Embryonic facial prominence (tissue), 1 donor: ENCODE data around the gene RPL38.

Experiments
- DNase-seq: peaks from one replicate; pipeline ENCODE4 v3.0.0-alpha.2; 2016; ENCODE audit errors: extremely low spot score

Gene RPL38

GRCh38 chr17:74224959-74225725 is 21.7 kb downstream of the RPL38 start:
- no peak for DNase-seq

DNA sequence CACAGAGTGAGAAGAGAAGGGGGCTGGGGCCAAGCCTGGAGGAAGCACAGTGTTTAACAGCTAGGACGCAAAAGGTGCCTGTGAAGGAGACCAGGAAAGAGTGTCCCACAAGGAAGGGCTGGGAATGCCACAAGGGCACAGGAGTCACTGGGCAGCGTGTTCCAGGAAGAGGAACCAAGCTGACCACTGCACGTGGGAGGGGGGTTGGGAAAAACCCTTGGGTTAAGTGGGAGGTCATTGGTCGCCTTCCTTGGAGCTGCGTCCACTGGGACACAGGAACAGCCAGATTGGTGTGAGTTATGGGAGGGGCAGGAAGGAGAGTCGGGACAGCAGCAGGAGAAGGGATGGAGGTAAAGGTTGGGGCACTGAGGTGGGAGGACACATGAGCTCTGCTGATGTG is 22.8 kb downstream of the RPL38 start:
- DNase-seq = no peak

DNA sequence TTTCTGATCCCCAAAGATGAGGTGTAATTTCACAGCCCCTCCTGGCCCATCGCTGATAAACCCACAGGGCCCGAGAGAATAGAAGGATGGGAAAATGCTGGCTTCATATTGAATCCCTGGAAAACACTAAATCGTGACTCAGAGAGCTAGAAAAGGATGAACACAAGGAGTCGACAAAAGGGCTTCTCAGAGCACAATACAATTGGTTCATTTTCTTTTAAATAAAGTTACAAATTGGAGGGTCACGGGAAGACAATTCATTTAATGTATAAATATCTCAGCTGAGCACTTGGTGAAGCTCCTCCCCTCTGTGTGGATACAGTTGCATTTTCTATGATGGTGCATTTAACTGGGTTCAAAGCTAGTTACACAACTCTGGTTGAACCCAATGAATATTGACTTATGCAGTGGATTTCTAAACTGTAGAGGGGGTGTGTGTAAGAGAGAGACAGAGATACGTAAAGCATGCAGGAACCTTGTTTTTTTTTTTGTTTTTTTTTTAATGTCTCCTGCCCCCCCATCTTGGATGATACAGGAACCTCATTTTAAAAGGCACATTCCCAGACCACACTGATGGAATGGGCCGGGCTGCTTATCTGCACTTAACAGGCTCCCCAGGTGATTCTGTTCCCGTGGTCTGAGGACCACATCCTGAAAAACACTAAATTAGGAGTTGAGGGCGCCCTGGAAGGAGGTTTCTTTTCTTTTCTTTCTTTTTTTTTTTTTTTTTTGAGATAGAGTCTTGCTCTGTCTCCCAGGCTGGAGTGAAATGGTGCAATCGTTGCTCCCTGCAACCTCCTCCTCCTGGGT is 24.0 kb downstream of the RPL38 start:
- DNase-seq = no peak

DNA sequence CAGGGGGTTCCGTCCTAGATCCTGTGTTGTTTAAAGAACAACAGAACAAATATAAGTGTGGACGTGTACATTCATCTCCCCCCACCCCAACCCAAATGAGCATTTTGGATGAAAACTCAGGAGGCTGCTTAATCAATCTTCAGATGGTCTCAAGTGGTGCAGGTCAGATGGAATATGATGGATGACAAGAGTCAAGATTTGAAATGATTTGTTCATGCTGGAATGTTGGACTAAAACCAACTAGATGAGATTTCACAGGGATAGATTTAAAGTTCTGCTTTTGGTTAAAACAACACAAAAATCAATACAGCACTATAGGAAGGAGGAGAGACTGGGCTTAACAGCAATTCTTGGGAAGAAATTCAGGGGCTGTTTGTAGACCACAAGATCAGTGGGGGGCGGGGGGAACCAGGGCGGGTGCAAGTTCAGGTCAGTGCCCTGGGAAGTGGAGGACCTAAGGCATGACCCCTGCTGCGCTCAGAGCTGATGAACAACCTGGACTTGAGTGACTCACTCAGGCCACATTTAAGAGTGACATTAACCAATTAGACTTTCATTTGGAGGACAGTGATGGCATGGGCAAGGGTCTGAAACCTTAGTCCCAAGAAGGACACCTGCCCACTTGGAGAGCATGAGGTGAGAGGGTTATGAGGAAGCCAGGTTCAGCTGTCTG is 25.0 kb downstream of the RPL38 start:
- no peak for DNase-seq

DNA sequence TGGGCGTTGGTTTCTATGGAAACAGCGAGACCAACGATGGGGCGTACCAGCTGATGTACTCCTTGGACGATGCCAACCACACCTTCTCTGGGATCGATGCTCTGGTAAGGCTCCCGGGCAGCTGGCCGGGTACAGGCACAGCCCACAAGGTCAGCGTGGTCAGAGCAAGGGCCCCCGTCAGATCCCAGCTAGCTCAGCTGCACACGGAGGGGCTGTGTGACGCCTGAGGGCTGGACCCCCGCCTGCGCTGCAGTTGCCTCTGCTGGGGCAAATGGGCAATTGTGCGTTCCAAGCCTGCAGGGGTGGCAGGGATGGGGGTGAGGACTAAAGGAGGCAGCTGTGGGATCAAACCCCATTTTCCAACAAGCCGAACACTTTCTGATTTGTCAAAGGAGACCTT is 27.4 kb downstream of the RPL38 start:
- no peak for DNase-seq

DNA sequence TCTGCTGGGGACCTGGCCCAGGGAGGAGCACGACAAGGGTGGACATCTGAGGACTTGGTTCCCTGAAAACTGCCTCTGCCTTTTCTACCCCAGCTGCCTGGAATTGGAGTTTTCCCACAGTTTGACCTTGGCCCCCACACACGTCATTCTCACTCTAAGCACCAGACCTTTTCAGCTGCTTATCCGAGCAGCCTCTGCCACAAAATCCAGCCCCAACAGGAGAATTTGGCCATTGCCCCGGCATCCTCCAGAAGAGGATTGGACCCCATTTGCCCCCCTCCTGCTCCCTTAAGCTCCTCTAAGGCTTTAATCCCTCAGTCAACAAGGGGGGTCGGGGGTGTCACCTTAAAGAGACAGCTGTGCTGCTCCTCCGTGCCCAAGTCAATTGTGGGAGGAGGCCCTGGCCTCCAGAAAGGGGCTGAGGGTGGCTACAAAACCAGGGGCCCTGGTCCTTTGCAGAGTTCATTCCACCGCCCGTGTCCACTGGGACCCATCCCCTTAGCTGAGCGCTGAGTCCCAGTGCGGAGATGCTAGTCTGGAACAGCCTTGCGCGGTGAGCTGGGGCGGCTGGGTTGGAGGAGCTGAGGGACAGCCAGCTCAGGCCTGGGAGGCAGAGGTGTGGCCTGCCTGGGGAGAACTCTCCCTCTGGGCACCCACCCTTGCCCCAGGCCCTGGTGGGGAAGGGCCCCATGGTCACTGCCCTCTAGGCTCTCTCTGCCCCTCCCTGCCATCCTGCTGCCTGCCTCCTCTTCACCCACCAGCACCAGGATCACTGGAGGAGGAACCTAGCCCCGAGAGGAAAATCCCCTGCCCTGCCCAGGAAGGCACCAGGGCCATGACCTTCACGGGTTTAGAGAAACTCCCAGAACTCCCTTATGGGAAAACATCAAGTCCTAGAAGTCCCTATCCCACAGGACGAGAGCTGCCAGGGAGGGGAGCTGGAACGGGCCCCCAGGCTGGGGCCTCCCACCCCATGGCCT is 28.7 kb downstream of the RPL38 start:
- DNase-seq = no peak

- no peak for DNase-seq
These were observed 30.5 kb downstream of the RPL38 start for GRCh38 chr17:74233937-74234336.

DNA sequence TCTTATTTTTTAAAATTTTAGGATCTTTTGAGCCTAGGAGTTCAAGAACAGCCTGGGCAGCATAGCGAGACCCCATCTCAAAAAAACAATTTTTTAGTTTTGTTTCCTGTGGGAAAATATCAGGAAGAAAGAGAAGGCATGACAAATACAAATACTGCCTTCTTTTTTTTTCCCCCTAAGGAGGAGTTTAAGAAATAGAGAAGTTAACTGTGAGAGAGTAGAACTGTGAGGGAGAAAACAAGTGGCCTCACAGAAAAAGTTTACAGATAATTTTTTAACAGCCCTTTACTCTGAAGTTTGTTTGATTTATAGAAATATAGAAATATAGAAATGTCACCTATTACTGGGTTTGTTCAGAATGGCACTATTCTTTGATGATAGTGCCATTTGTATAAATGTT is 31.0 kb downstream of the RPL38 start:
- DNase-seq = no peak

DNA sequence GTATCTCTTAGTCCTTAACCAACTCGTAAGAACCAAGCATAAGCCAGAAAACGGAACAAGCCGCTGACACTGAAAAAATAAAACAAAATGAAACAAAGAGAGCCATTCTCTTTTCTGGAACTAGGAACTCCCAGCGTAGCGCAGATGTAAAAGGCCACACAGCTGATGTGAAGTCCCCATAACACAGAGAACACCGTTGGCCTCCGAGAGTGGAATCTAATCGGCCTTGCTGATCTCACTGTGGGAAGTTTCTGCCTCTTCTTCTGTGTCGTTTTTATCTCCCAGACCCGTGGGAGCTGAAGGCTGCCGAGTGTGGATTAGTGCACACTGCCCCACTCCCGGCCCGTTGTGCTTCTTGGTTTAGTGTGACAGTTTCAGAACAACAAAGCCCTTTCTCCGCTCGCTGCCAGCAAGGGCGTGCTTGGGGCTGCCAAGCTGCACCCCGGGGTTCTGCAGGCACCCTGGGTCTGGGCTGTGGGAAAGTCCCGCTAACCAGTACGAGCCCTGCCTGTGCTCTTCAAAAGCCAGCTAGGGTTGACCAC is 31.6 kb downstream of the RPL38 start:
- DNase-seq = no peak

DNA sequence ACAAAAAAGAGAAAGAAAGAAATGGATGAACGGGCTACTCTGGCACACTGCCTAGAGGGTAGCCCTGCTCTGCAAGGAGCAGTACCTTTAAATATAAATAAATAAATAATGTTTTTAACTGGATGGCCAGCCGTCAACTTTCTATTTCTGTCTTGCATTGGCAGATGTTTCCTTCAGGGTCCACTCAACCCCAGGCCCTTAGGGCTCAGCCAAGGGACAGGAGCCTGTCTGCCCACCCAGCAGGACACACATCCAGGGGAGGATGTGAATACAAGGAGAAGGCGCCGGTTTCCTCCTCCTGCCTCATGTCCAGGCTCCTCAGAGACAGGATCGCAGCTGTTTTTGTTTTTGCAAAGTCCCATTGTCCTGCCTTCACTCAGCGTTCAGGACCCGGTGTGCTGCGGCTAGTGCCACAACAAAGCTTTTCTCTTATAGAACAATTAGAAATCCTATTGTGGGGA is 32.5 kb downstream of the RPL38 start:
- no peak for DNase-seq

- DNase-seq = no peak
These were observed 33.8 kb downstream of the RPL38 start for GRCh38 chr17:74237321-74237720.

DNA sequence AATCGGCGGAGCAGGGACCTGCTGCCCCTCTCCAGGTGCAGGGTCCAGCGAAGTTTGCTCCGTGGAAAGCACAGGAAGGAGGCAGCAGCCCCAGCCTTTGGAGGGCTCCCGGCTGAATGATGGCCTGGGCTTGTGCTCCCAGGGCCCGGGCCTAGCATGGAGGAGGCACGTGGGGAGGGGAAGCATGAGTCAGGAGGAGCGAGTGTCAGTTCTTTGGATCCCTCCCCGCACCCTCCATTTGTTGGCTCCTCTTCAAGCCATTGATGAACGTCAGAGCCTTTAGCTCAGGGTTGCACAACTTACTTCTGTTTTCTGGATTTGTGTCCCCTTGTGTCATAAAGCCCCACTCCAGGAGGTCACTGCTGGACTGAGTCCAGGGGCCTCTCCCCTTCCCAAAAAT is 35.7 kb downstream of the RPL38 start:
- no peak for DNase-seq

- DNase-seq = peak; percentile 56
These were observed 37.2 kb downstream of the RPL38 start for GRCh38 chr17:74240618-74241205.

GRCh38 chr17:74241431-74241830 is 38.0 kb downstream of the RPL38 start:
- DNase-seq = no peak

DNA sequence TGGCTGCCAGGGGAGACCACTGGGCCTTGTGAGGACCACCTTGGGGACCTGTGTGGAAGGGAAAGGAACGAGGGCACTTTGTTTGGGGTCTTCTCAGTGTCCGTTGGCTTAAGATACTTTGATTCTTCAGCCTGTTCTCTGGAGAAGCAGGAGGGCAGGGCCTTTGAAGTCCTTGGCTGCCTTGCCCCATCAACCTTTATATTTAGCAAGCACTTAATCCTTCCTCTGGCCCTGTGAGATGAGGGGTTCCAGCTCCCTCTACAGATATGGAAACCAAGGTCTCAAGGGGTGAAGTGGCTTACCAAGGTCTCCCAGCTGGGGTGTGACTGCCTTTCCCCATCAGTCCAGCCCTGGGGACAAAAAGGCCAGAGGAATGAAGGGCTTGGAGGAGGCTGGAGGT is 38.4 kb downstream of the RPL38 start:
- no peak for DNase-seq

GRCh38 chr17:74243013-74243755 is 39.7 kb downstream of the RPL38 start:
- DNase-seq = no peak

DNA sequence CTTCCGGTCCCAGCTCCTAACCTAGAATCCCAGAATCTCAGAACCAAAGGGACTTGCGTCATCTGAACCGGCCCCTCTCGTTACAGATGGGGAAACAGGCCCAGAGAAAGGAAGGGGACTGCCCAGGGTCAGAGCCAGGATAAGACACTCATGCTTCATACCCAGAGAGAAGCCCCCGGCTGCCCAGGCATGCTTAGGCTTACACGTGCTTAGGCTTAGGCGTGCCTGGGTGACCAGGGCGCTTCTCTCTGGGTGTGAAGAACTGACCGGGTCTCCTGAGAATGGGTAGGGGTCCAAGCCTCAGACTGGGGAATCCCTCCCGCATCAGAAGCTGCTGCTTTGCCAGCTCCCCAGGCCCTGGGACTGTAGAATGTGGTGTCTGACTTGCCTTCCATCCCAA is 40.6 kb downstream of the RPL38 start:
- DNase-seq = no peak

DNA sequence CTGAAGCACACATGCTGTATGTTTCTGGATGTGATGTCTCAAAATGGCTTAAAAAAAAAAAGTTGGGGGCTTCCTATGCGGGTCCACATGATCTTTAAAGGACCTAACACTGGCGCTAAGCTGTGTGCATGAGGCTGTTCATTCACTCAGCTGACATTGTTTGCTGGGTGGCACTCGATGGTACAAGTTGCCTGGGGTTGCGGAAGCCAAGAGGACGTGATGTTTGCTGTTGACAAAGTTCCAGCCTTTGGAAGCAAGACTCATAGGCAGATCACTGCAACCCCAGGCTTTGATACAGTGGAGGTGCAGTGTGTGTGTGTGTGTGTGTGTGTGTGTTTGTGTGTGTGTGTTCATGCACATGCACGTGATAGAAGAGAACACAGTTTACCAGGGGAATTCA is 41.1 kb downstream of the RPL38 start:
- no peak for DNase-seq

GRCh38 chr17:74245145-74245831 is 41.8 kb downstream of the RPL38 start:
- DNase-seq = no peak
